ENCODE results near the gene DENND4C. TPM values are rescaled to one million over a fixed set of nuclear protein-coding genes. Genes with fewer than 3 reads are reported as not detected.

DENND4C gene
- polyA plus RNA-seq, 1 of the 3 experiments (the other 2 are of a cell fraction) = 7.5 TPM

GRCh38 chr9:19408316-19408692 lies 177.8 kb downstream of the DENND4C start (continued):
- TF ChIP-seq EZH2phosphoT487 (IDR thresholded peaks at IDR 0.05; ENCODE audit: borderline replicate concordance, low read depth) = no peak
- no peak for TF ChIP-seq PBX3 (IDR thresholded peaks at IDR 0.05)
- no peak for TF ChIP-seq SMC3 (IDR thresholded peaks at IDR 0.05; ENCODE audit: low read depth, low read length)
- no peak for TF ChIP-seq EP300 (IDR thresholded peaks at IDR 0.05; ENCODE audit: borderline replicate concordance in 1 of 2, low read depth in 1 of 2, low read length in 1 of 2)

GRCh38 chr9:19408693-19409400 lies 178.4 kb downstream of the DENND4C start, which contains the start of gene ACER2:
TSS of gene ACER2 (plus strand) at chr9:19409009. CDS start at chr9:19409085, 76 bp downstream.
- CTCF ChIA-PET = interaction anchor here (1.1 to 1.4 kb wide), 2 partner anchors 48 to 235 kb away, joined by 3 to 4 read pairs; no protein-coding TSS in a partner anchor
- no peaks in the 10 kb centered on the region for H3K79me2 ChIP-seq (ENCODE audit: insufficient read depth)
- H4K20me1 ChIP-seq (ENCODE audit: insufficient read depth) = no peaks in the 10 kb centered on the region
- H3K9me2 ChIP-seq = no peaks in the 10 kb centered on the region
- no peaks in the 10 kb centered on the region for H3F3A ChIP-seq (replicated peaks; ENCODE audit: insufficient read depth)
- peak within 1 kb of the TSS; percentile 65 to 77 for H3K4me3 ChIP-seq (ENCODE audit: low read depth in 2 of 2, low read length in 1 of 2)
- peak within 1 kb of the TSS; percentile 49 to 74; a peak in 3 of 4 replicates for H3K27ac ChIP-seq (ENCODE audit: low read depth in 2 of 2, low read length in 1 of 2)
- H3K4me2 ChIP-seq = peak within 1 kb of the TSS; percentile 86
- peaks cover 0 to 11% of the 10 kb centered on the region in 2 experiments; a peak in 1 of 4 replicates for H3K4me1 ChIP-seq (ENCODE audit: control insufficient read depth in 1 of 2, insufficient read depth in 2 of 2, low read depth in 1 of 2, low read length in 1 of 2)
- POLR2A ChIA-PET = interaction anchor here (0.7 to 1.3 kb wide), 3 partner anchors 16 to 29 kb away, joined by 3 to 10 read pairs (median 4); partner anchors contain the start of gene RPS6
- no peaks in the 10 kb centered on the region for H3K9me3 ChIP-seq
- peak within 1 kb of the TSS; percentile 58 for H3K9ac ChIP-seq
- 1% methylated on average over 17 of the region's 61 CpGs for WGBS (ENCODE audit: low lambda C conversion rate)
- no peaks in the 10 kb centered on the region for H3K27me3 ChIP-seq (ENCODE audit: insufficient read depth)
- peak within 1 kb of the TSS; percentile 98 for H2AFZ ChIP-seq (ENCODE audit: low read depth)
- DNase-seq = peak; percentile 99
- TF ChIP-seq NRF1 (IDR thresholded peaks at IDR 0.05; ENCODE audit: low read depth, low read length) = 0 out of 2 replicates have a peak, but pooled peaks have one; percentile 25
- 0 out of 2 replicates have a peak, but pooled peaks have one; percentile 5 for TF ChIP-seq RFX5 (IDR thresholded peaks at IDR 0.05; ENCODE audit: low read length)
- no peak for TF ChIP-seq PBX3 (IDR thresholded peaks at IDR 0.05)
- no peak for TF ChIP-seq REST (IDR thresholded peaks at IDR 0.05; ENCODE audit: low read depth, low read length)
- peak; percentile 75 for TF ChIP-seq MXI1 (IDR thresholded peaks at IDR 0.05; ENCODE audit: low read depth, low read length)
- no peak for TF ChIP-seq CTCF (IDR thresholded peaks at IDR 0.05)
- TF ChIP-seq GABPA (IDR thresholded peaks at IDR 0.05; ENCODE audit: low read depth) = peak; percentile 42; the same call in 1 of the 2 replicates
- no peak for TF ChIP-seq NFIC (IDR thresholded peaks at IDR 0.05; ENCODE audit: borderline replicate concordance)
- no peak for TF ChIP-seq YY1 (IDR thresholded peaks at IDR 0.05; ENCODE audit: low read depth)
- peak; percentile 29; the same call in 1 of the 2 replicates for TF ChIP-seq SIN3A (IDR thresholded peaks at IDR 0.05; ENCODE audit: borderline replicate concordance, low read depth, low read length)
- peak; percentile 85 for TF ChIP-seq POLR2AphosphoS5 (IDR thresholded peaks at IDR 0.05; ENCODE audit: low read depth, low read length)
- TF ChIP-seq CHD2 (IDR thresholded peaks at IDR 0.05; ENCODE audit: low read length, partially characterized antibody) = peak; percentile 57
- TF ChIP-seq TCF12 (IDR thresholded peaks at IDR 0.05) = 0 out of 2 replicates have a peak, but pooled peaks have one; percentile 15
- no peak for TF ChIP-seq FOXJ3 (CRISPR knock-in tag; IDR thresholded peaks at IDR 0.05)
- TF ChIP-seq MAX (IDR thresholded peaks at IDR 0.05; ENCODE audit: low read depth) = peak; percentile 72; the same call in 1 of the 2 replicates
- 0 out of 4 replicates have a peak, but pooled peaks of 1 of the 2 experiments have one; percentile 7 for TF ChIP-seq EP300 (IDR thresholded peaks at IDR 0.05; ENCODE audit: borderline replicate concordance in 1 of 2, low read depth in 1 of 2, low read length in 1 of 2)
- peak; percentile 11; the same call in 1 of the 2 replicates for TF ChIP-seq RCOR1 (IDR thresholded peaks at IDR 0.05; ENCODE audit: low read length)
- no peak for TF ChIP-seq RAD21 (IDR thresholded peaks at IDR 0.05; ENCODE audit: low read length)
- no peak for TF ChIP-seq TEAD4 (IDR thresholded peaks at IDR 0.05; ENCODE audit: borderline replicate concordance, insufficient read depth)
- TF ChIP-seq TAF1 (IDR thresholded peaks at IDR 0.05; ENCODE audit: borderline replicate concordance, low read depth, low read length) = peak; percentile 76
- no peaks in the 10 kb centered on the region for H3K36me3 ChIP-seq (replicated peaks in 1 of 2; ENCODE audit: control insufficient read depth in 1 of 2, insufficient read depth in 2 of 2, low read length in 1 of 2)

Measured in SK-N-SH (cell line).